H1 (cell line): ENCODE results near the gene HPRT1. TPM values are rescaled to one million over a fixed set of nuclear protein-coding genes. Genes with fewer than 3 reads are reported as not detected.

Source experiments
- CTCF ChIA-PET: fragments of 300-600 bp; sonication (Branson Sonifier 250); formaldehyde crosslinking; loops from one replicate; lab custom pipeline; 2021; ENCODE audit not compliant: partially characterized antibody; lab: Charles Lee
- POLR2A ChIA-PET: fragments of 300-600 bp; sonication (Branson Sonifier 250); formaldehyde crosslinking; loops from one replicate; lab custom pipeline; 2021; ENCODE audit warnings: inconsistent platforms; ENCODE audit not compliant: partially characterized antibody; lab: Charles Lee
- DNase-seq, 2 experiments: peaks; one replicate each; pipeline versions ENCODE4 v3.0.0 to v3.0.0-alpha.2; 2010 to 2022; ENCODE audit warnings: low spot score in 2 of 2, low read depth in 1 of 2, mixed read lengths in 1 of 2
- FAIRE-seq: peaks from 2 replicates; lab custom pipeline; 2011; peaks lifted over from hg19 to GRCh38; lab: Jason Lieb, UNC
- H2AFZ ChIP-seq: 2 replicates; pipeline ENCODE4 v1.8.1; 2012; ENCODE audit warnings: low read length, inconsistent platforms
- H2AK5ac ChIP-seq: 2 replicates; pipeline ENCODE4 v1.6.1; 2013; ENCODE audit warnings: low read depth, low read length
- H2BK120ac ChIP-seq: replicated peaks from 2 replicates; pipeline ENCODE3; 2013; ENCODE audit warnings: low read depth, low read length, inconsistent platforms
- H2BK12ac ChIP-seq: 2 replicates; pipeline ENCODE4 v1.6.1; 2013; ENCODE audit warnings: low read depth, low read length
- H2BK15ac ChIP-seq: 2 replicates; pipeline ENCODE4 v1.6.1; 2013; ENCODE audit warnings: low read length
- H2BK20ac ChIP-seq: 2 replicates; pipeline ENCODE4 v1.6.1; 2013; ENCODE audit warnings: low read length
- H2BK5ac ChIP-seq: 2 replicates; pipeline ENCODE4 v1.6.1; 2013; ENCODE audit warnings: low read depth, low read length
- H3K14ac ChIP-seq: 2 replicates; pipeline ENCODE4 v1.6.1; 2013; ENCODE audit warnings: inconsistent platforms; ENCODE audit not compliant: insufficient read length
- H3K18ac ChIP-seq: 2 replicates; pipeline ENCODE4 v1.6.1; 2013; ENCODE audit warnings: low read length; ENCODE audit errors: extremely low read depth
- H3K23ac ChIP-seq: 2 replicates; pipeline ENCODE4 v1.6.1; 2013; ENCODE audit warnings: inconsistent platforms; ENCODE audit not compliant: insufficient read length
- H3K23me2 ChIP-seq: 2 replicates; pipeline ENCODE4 v1.6.1; 2013; ENCODE audit warnings: low read depth, low read length
- H3K27ac ChIP-seq: 2 replicates; pipeline ENCODE4 v1.6.1; 2011; ENCODE audit warnings: low read depth, low read length, inconsistent platforms
- H3K27me3 ChIP-seq, 4 experiments: replicated peaks in 1 of 4; 1 replicate in 1 of 4; 2 replicates in 3 of 4; pipeline versions ENCODE4 v1.6.1 to v1.8.1; 2011 to 2013; ENCODE audit warnings: low read length in 3 of 4, mild to moderate bottlenecking in 3 of 4, inconsistent platforms in 2 of 4, mixed read lengths in 2 of 4, moderate library complexity in 1 of 4; ENCODE audit not compliant: control insufficient read depth in 3 of 4, insufficient read depth in 3 of 4; ENCODE audit errors: extremely low read depth in 1 of 4
- H3K36me3 ChIP-seq, 4 experiments: 2 replicates each; pipeline versions ENCODE4 v1.6.1 to v1.8.1; 2011 to 2013; ENCODE audit warnings: mild to moderate bottlenecking in 4 of 4, low read length in 3 of 4, moderate library complexity in 2 of 4, control low read depth in 1 of 4, inconsistent platforms in 1 of 4; ENCODE audit not compliant: insufficient read depth in 4 of 4, control insufficient read depth in 2 of 4
- H3K4ac ChIP-seq: replicated peaks from 2 replicates; pipeline ENCODE3; 2013; ENCODE audit warnings: low read length, low read depth, mixed read lengths, inconsistent platforms; ENCODE audit not compliant: insufficient read length
- H3K4me1 ChIP-seq, 4 experiments: replicated peaks in 1 of 4; 1 replicate in 1 of 4; 2 replicates in 3 of 4; pipeline versions ENCODE4 v1.6.1 to v1.8.1; 2011 to 2013; ENCODE audit warnings: low read length in 3 of 4, inconsistent platforms in 2 of 4, mixed read lengths in 1 of 4; ENCODE audit not compliant: insufficient read depth in 4 of 4, control insufficient read depth in 3 of 4
- H3K4me2 ChIP-seq, 2 experiments: 2 replicates each; pipeline versions ENCODE4 v1.6.1 to v1.8.1; 2011 to 2013; ENCODE audit warnings: low read depth in 2 of 2, low read length in 2 of 2, control low read depth in 1 of 2, inconsistent platforms in 1 of 2, mild to moderate bottlenecking in 1 of 2; ENCODE audit not compliant: insufficient read depth in 1 of 2
- H3K4me3 ChIP-seq, 4 experiments: fragments of 200-600, 300-600 bp in 1 of 4; sonication (generic), shearing (Covaris generic), sonication (Bioruptor Twin) in 1 of 4; 2 replicates each; pipeline versions ENCODE4 v1.5.1 to v1.8.1; 2011 to 2016; ENCODE audit warnings: low read length in 4 of 4, low read depth in 3 of 4, control low read depth in 2 of 4, inconsistent platforms in 2 of 4, mild to moderate bottlenecking in 2 of 4, mixed read lengths in 1 of 4, moderate library complexity in 1 of 4; ENCODE audit not compliant: insufficient read depth in 2 of 4; ENCODE audit errors: extremely low read depth in 1 of 4
- H3K56ac ChIP-seq: replicated peaks from 2 replicates; pipeline ENCODE3; 2013; ENCODE audit warnings: low read depth, mild to moderate bottlenecking, mixed read lengths, low read length, inconsistent platforms; ENCODE audit not compliant: insufficient read length
- H3K79me1 ChIP-seq: 2 replicates; pipeline ENCODE4 v1.6.1; 2013; ENCODE audit warnings: low read depth, low read length, control low read depth
- H3K79me2 ChIP-seq, 2 experiments: 2 replicates each; pipeline versions ENCODE4 v1.6.1 to v1.8.1; 2012 to 2013; ENCODE audit warnings: low read length in 2 of 2, mild to moderate bottlenecking in 2 of 2, inconsistent platforms in 1 of 2; ENCODE audit not compliant: insufficient read depth in 2 of 2, control insufficient read depth in 1 of 2
- H3K9ac ChIP-seq, 4 experiments: replicated peaks in 1 of 4; 1 replicate in 1 of 4; 2 replicates in 3 of 4; pipeline versions ENCODE4 v1.6.1 to v1.8.1; 2011 to 2013; ENCODE audit warnings: low read depth in 3 of 4, low read length in 3 of 4, control low read depth in 2 of 4, mild to moderate bottlenecking in 2 of 4, moderate library complexity in 2 of 4, inconsistent platforms in 1 of 4; ENCODE audit errors: extremely low read depth in 1 of 4
- H3K9me3 ChIP-seq, 2 experiments: 2 replicates each; pipeline versions ENCODE4 v1.6.1 to v1.8.1; 2012 to 2013; ENCODE audit warnings: mild to moderate bottlenecking in 2 of 2, moderate library complexity in 2 of 2, control low read depth in 1 of 2, inconsistent platforms in 1 of 2, low read depth in 1 of 2, low read length in 1 of 2, mixed read lengths in 1 of 2; ENCODE audit not compliant: insufficient read depth in 2 of 2
- H4K20me1 ChIP-seq, 2 experiments: replicated peaks in 1 of 2; 2 replicates each; pipeline versions ENCODE3 to v1.8.1; 2011 to 2013; ENCODE audit warnings: inconsistent platforms in 2 of 2, low read length in 2 of 2, mild to moderate bottlenecking in 1 of 2; ENCODE audit not compliant: insufficient read depth in 2 of 2, control insufficient read depth in 1 of 2
- H4K5ac ChIP-seq: 2 replicates; pipeline ENCODE4 v1.6.1; 2013; ENCODE audit warnings: low read length, low read depth, mixed read lengths, inconsistent platforms; ENCODE audit not compliant: insufficient read length
- H4K8ac ChIP-seq: 2 replicates; pipeline ENCODE4 v1.8.0; 2013; ENCODE audit warnings: mild to moderate bottlenecking, moderate library complexity, low read length, inconsistent platforms; ENCODE audit not compliant: insufficient read depth; ENCODE audit errors: extremely low read depth
- H4K91ac ChIP-seq: replicated peaks from 2 replicates; pipeline ENCODE3; 2013; ENCODE audit warnings: low read length, mixed read lengths, inconsistent platforms; ENCODE audit not compliant: insufficient read length
- BCL11A ChIP-seq, 2 experiments: IDR thresholded peaks; one replicate each; pipeline ENCODE4 v1.6.1; 2011; ENCODE audit warnings: low read depth in 2 of 2, low read length in 2 of 2, mild to moderate bottlenecking in 2 of 2
- CEBPB ChIP-seq: IDR thresholded peaks from 2 replicates; pipeline ENCODE4 v1.6.1; 2012; ENCODE audit warnings: low read depth, low read length
- POU5F1 ChIP-seq: IDR thresholded peaks from 2 replicates; pipeline ENCODE4 v1.6.1; 2011; ENCODE audit warnings: low read depth, mild to moderate bottlenecking, low read length, moderate library complexity
- RFX5 ChIP-seq: IDR thresholded peaks from 2 replicates; pipeline ENCODE4 v1.6.1; 2011; ENCODE audit warnings: low read depth, low read length, improper control_type of control experiment, borderline replicate concordance
- WGBS, 2 experiments: shearing (Covaris generic) in 1 of 2; methylation state at CpG; one replicate each; pipeline versions ENCODE4 v1.1.6 to v1.1.7; 2013 to 2015; ENCODE audit warnings: low lambda C conversion rate in 2 of 2, mixed read lengths in 2 of 2, inconsistent platforms in 1 of 2, low coverage in 1 of 2, missing lambda C conversion rate in 1 of 2; ENCODE audit not compliant: insufficient replicate concordance in 2 of 2, insufficient coverage in 1 of 2, insufficient read length in 1 of 2; ENCODE audit errors: extremely low coverage in 1 of 2, missing lambda C conversion rate in 1 of 2; 5-methylcytosine and 5-hydroxymethylcytosine counted together
- polyA plus RNA-seq, 7 experiments: library from polyadenylated mRNA; depleted of rRNA in 3 of 7; stranded (reverse) in 5 of 7; unstranded in 2 of 7; fragments of >200 nt in 5 of 7; fragments of 200-250 nt in 2 of 7; gene quantifications; 1 replicate in 5 of 7; 2 replicates in 1 of 7; 4 replicates in 1 of 7; pipeline versions ENCODE4 v1.2.1 to v1.2.3, GENCODE V29; 2011 to 2013; ENCODE audit warnings: missing spikeins in 2 of 7, mixed read lengths in 2 of 7
- total RNA-seq: library from RNA; stranded (reverse); fragmentation: NEBNext Ultra II Directional; extraction: Animal tissue kit (Norgen Biotek cat#: 25700); gene quantifications from 2 replicates; pipeline ENCODE4 v1.2.1, GENCODE V29; 2021

The HPRT1 gene
- total and polyA plus RNA-seq, 2 of the 8 experiments (the other 6 are each of a cell fraction or from before 2014, with no cell fraction given) = 16.9 to 49.5 TPM

DNA sequence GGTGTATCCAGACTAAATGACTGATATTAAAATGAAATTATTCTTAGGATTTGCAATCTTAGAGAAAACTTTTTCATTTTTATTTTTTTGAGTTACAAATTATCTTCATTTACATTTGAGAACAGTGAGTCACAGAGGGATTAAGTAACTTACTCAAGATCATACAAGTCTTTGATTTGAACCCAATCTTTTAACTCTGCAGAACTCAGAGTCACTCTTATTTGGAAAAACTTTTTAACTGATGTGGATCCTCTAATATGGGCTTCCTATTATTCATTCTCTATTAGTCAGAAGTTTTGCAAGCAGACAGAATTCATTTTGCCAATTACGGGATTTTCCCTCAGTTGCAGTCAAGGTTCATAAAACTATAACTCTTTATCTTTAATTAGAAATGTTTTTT, 20.1 kb downstream of the HPRT1 start:
- H2BK12ac ChIP-seq = no peak overlapping the region
- ChIA-PET CTCF (no interaction called here), POLR2A (no interaction called here)
- H2AK5ac ChIP-seq = no peak overlapping the region
- H3K9me3 ChIP-seq = no peaks in the 10 kb centered on the region
- no peak overlapping the region for H3K23ac ChIP-seq
- H4K91ac ChIP-seq = no peak overlapping the region
- no peaks in the 10 kb centered on the region for H3K4me1 ChIP-seq
- H4K8ac ChIP-seq = no peak overlapping the region
- peaks cover 0 to 22% (median 5%) of the 10 kb centered on the region in 4 experiments; a peak in 2 of 8 replicates for H3K36me3 ChIP-seq
- WGBS, 2 experiments = 93% methylated on average over 1 of the region's 1 CpG; no CpG with 5 or more reads in 1 of the 2 experiments
- no peak for TF ChIP-seq RFX5
- no peak for TF ChIP-seq POU5F1
- no peak for TF ChIP-seq CEBPB
- TF ChIP-seq BCL11A (IDR thresholded peaks at IDR 0.05; ENCODE audit: low read depth in 2 of 2, low read length in 2 of 2) = no peak
- TF ChIP-seq, all 59 proteins: peak for 0
- H3K27ac ChIP-seq = no peak overlapping the region
- H3K23me2 ChIP-seq = no peaks in the 10 kb centered on the region
- no peaks in the 10 kb centered on the region for H4K20me1 ChIP-seq
- no peak for FAIRE-seq
- no peak for DNase-seq
- no peak overlapping the region for H2BK20ac ChIP-seq
- no peaks in the 10 kb centered on the region for H3K79me2 ChIP-seq
- H2BK120ac ChIP-seq = no peak overlapping the region
- no peak overlapping the region for H4K5ac ChIP-seq
- no peaks in the 10 kb centered on the region for H3K79me1 ChIP-seq
- H2AFZ ChIP-seq = no peak overlapping the region
- no peak overlapping the region for H3K4me3 ChIP-seq
- H3K56ac ChIP-seq = no peak overlapping the region
- H3K14ac ChIP-seq = no peak overlapping the region
- no peak overlapping the region for H2BK5ac ChIP-seq
- no peak overlapping the region for H3K9ac ChIP-seq
- H3K4ac ChIP-seq = no peak overlapping the region
- H2BK15ac ChIP-seq = no peak overlapping the region
- no peak overlapping the region for H3K18ac ChIP-seq
- no peak overlapping the region for H3K4me2 ChIP-seq
- H3K27me3 ChIP-seq = no peaks in the 10 kb centered on the region
